H1 (cell line): ENCODE data around the gene MAPK8IP3. TPM values are rescaled to one million over a fixed set of nuclear protein-coding genes. Genes with fewer than 3 reads are reported as not detected.

Experiments used
- BCL11A ChIP-seq, 2 experiments: IDR thresholded peaks; one replicate each; pipeline ENCODE4 v1.6.1; 2011; ENCODE audit warnings: low read depth in 2 of 2, low read length in 2 of 2, mild to moderate bottlenecking in 2 of 2
- BRCA1 ChIP-seq: IDR thresholded peaks from 2 replicates; pipeline ENCODE4 v1.6.1; 2012; ENCODE audit warnings: low read depth, low read length, improper control_type of control experiment
- CEBPB ChIP-seq: IDR thresholded peaks from 2 replicates; pipeline ENCODE4 v1.6.1; 2012; ENCODE audit warnings: low read depth, low read length
- CTCF ChIP-seq, 3 experiments: IDR thresholded peaks; 1 replicate in 2 of 3; 2 replicates in 1 of 3; pipeline versions ENCODE4 v1.5.1 to v1.6.1; 2011; ENCODE audit warnings: low read length in 3 of 3, mild to moderate bottlenecking in 3 of 3, inconsistent platforms in 2 of 3, low read depth in 1 of 3, moderate library complexity in 1 of 3; ENCODE audit not compliant: insufficient read depth in 1 of 3; ENCODE audit errors: control extremely low read depth in 1 of 3
- EGR1 ChIP-seq: IDR thresholded peaks from 2 replicates; pipeline ENCODE4 v1.6.1; 2011; ENCODE audit warnings: low read depth, low read length, borderline replicate concordance
- HDAC2 ChIP-seq, 2 experiments: fragments of 300-600 bp in 1 of 2; sonication (generic) in 1 of 2; IDR thresholded peaks; 2 replicates each; pipeline ENCODE4 v1.6.1; 2011 to 2012; ENCODE audit warnings: low read depth in 2 of 2, low read length in 2 of 2, mild to moderate bottlenecking in 2 of 2, moderate library complexity in 2 of 2, borderline replicate concordance in 1 of 2, inconsistent platforms in 1 of 2
- KDM5A ChIP-seq: fragments of 200-600 bp; IDR thresholded peaks from 2 replicates; pipeline ENCODE4 v1.7.1; 2012; ENCODE audit warnings: mild to moderate bottlenecking, low read length, inconsistent platforms, mixed read lengths
- TBP ChIP-seq: IDR thresholded peaks from 2 replicates; pipeline ENCODE4 v1.6.1; 2011; ENCODE audit warnings: low read depth, low read length, improper control_type of control experiment
- YY1 ChIP-seq: IDR thresholded peaks from 2 replicates; pipeline ENCODE4 v1.6.1; 2011; ENCODE audit warnings: low read depth, mild to moderate bottlenecking, low read length
- polyA plus RNA-seq, 7 experiments: library from polyadenylated mRNA; depleted of rRNA in 3 of 7; stranded (reverse) in 5 of 7; unstranded in 2 of 7; fragments of >200 nt in 5 of 7; fragments of 200-250 nt in 2 of 7; gene quantifications; 1 replicate in 5 of 7; 2 replicates in 1 of 7; 4 replicates in 1 of 7; pipeline versions ENCODE4 v1.2.1 to v1.2.3, GENCODE V29; 2011 to 2013; ENCODE audit warnings: missing spikeins in 2 of 7, mixed read lengths in 2 of 7
- total RNA-seq: library from RNA; stranded (reverse); fragmentation: NEBNext Ultra II Directional; extraction: Animal tissue kit (Norgen Biotek cat#: 25700); gene quantifications from 2 replicates; pipeline ENCODE4 v1.2.1, GENCODE V29; 2021
- TF ChIP-seq, protein P1 (sequence below): IDR thresholded peaks from 2 replicates; pipeline ENCODE4 v1.6.1; 2011; ENCODE audit warnings: low read depth, mild to moderate bottlenecking, low read length; ENCODE audit not compliant: insufficient read depth

The MAPK8IP3 gene
- total and polyA plus RNA-seq, 2 of the 8 experiments (the other 6 are each of a cell fraction or from before 2014, with no cell fraction given): 16.9 to 43.4 TPM

GRCh38 chr16:1780677-1781072 lies 74.7 kb downstream of the MAPK8IP3 start (continued):
- no peak for TF ChIP-seq CTCF (IDR thresholded peaks at IDR 0.05; ENCODE audit: control extremely low read depth in 1 of 3, insufficient read depth in 1 of 3, low read depth in 1 of 3, low read length in 3 of 3)
- TF ChIP-seq BCL11A (IDR thresholded peaks at IDR 0.05; ENCODE audit: low read depth in 2 of 2, low read length in 2 of 2): no peak
- TF ChIP-seq YY1: no peak
- TF ChIP-seq, protein P1, sequence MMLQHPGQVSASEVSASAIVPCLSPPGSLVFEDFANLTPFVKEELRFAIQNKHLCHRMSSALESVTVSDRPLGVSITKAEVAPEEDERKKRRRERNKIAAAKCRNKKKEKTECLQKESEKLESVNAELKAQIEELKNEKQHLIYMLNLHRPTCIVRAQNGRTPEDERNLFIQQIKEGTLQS: no peak
- no peak for TF ChIP-seq KDM5A
- no peak for TF ChIP-seq TBP
- TF ChIP-seq BRCA1: no peak
- TF ChIP-seq EGR1: no peak
- no peak for TF ChIP-seq CEBPB
- no peak for TF ChIP-seq HDAC2 (IDR thresholded peaks at IDR 0.05; ENCODE audit: borderline replicate concordance in 1 of 2, low read depth in 2 of 2, low read length in 2 of 2)
- TF ChIP-seq, all 59 proteins: peak for 0
